K562 (cell line): ENCODE measurements around the gene ADGRD1. TPM values are rescaled to one million over a fixed set of nuclear protein-coding genes. Genes with fewer than 3 reads are reported as not detected.
A peak's percentile ranks its signal among the peaks of the same experiment; 100 is the strongest.

Experiments used
- ATAC-seq: fragments of 200-7000 bp; cut with Tn5 transposase; 3 replicates; pipeline ENCODE4 v1.9.1; 2020; ENCODE audit warnings: moderate library complexity
- BruUV-seq: library from RNA; stranded (reverse); fragments of 400-500 nt; replicated peaks from 2 replicates; lab custom pipeline; 2021; lab: Mats Ljungman, UMichigan
- CTCF ChIA-PET: fragments of 300-600 bp; formaldehyde crosslinking; extraction: SDS; loops from one replicate; lab custom pipeline; 2021; ENCODE audit warnings: low intra/inter-chr PET ratio; lab: Yijun Ruan, JAX
- POLR2A ChIA-PET: fragments of 300-600, 350-650 bp; sonication (Branson Sonifier 250); formaldehyde crosslinking; extraction: SDS; loops from one replicate; lab custom pipeline; 2021; ENCODE audit warnings: antibody characterized with exemption, inconsistent platforms; lab: Yijun Ruan, JAX
- DNase-seq, 4 experiments: peaks; one replicate each; pipeline versions ENCODE4 v3.0.0 to v3.0.0-alpha.2; 2011 to 2018; ENCODE audit warnings: low spot score in 3 of 4, mixed read lengths in 3 of 4; ENCODE audit errors: extremely low read depth in 1 of 4
- FAIRE-seq: peaks from 2 replicates; lab custom pipeline; 2011; peaks lifted over from hg19 to GRCh38; lab: Jason Lieb, UNC
- H2AFZ ChIP-seq: 2 replicates; pipeline ENCODE4 v1.6.0; 2011; ENCODE audit warnings: low read depth, low read length, control low read depth, inconsistent platforms
- H3K27ac ChIP-seq: fragments of 200-600 bp; 3 replicates; pipeline ENCODE4 v1.8.0; 2011; ENCODE audit warnings: low read depth, mild to moderate bottlenecking, control low read depth, inconsistent platforms, low read length, moderate library complexity, mixed read lengths; ENCODE audit errors: extremely low read depth
- H3K27me3 ChIP-seq, 2 experiments: fragments of 300-600 bp in 1 of 2; 2 replicates in 1 of 2; 3 replicates in 1 of 2; pipeline versions ENCODE4 v1.6.0 to v1.8.0; 2011; ENCODE audit warnings: inconsistent platforms in 2 of 2, low read length in 2 of 2, mild to moderate bottlenecking in 1 of 2, mixed read lengths in 1 of 2, moderate library complexity in 1 of 2; ENCODE audit not compliant: control insufficient read depth in 2 of 2, insufficient read depth in 2 of 2
- H3K36me3 ChIP-seq: fragments of 300-600 bp; 3 replicates; pipeline ENCODE4 v1.8.0; 2011; ENCODE audit warnings: mild to moderate bottlenecking, low read length, inconsistent platforms; ENCODE audit not compliant: control insufficient read depth, insufficient read depth
- H3K4me1 ChIP-seq, 2 experiments: fragments of 200-600 bp in 1 of 2; replicated peaks in 1 of 2; 2 replicates in 1 of 2; 3 replicates in 1 of 2; pipeline versions ENCODE4 v1.5.1 to v1.8.0; 2011; ENCODE audit warnings: inconsistent platforms in 2 of 2, low read length in 2 of 2, mild to moderate bottlenecking in 1 of 2, mixed read lengths in 1 of 2, moderate library complexity in 1 of 2; ENCODE audit not compliant: control insufficient read depth in 2 of 2, insufficient read depth in 2 of 2
- H3K4me2 ChIP-seq: 2 replicates; pipeline ENCODE4 v1.6.1; 2011; ENCODE audit warnings: low read length, control low read depth, inconsistent platforms, mixed read lengths; ENCODE audit not compliant: insufficient read depth
- H3K4me3 ChIP-seq: fragments of 200-600 bp; sonication (generic), shearing (Covaris generic); 2 replicates; pipeline ENCODE4 v1.5.1; 2016; ENCODE audit warnings: control low read depth, inconsistent platforms
- H3K79me2 ChIP-seq: fragments of 200-600 bp; 3 replicates; pipeline ENCODE4 v1.8.0; 2011; ENCODE audit warnings: low read length, inconsistent platforms; ENCODE audit not compliant: control insufficient read depth, insufficient read depth
- H3K9ac ChIP-seq, 2 experiments: 2 replicates each; pipeline versions ENCODE4 v1.6.0 to v1.6.1; 2011; ENCODE audit warnings: low read depth in 2 of 2, low read length in 2 of 2, control low read depth in 1 of 2, inconsistent platforms in 1 of 2, mild to moderate bottlenecking in 1 of 2, mixed read lengths in 1 of 2; ENCODE audit not compliant: insufficient read depth in 1 of 2
- H3K9me1 ChIP-seq: one replicate; pipeline ENCODE4 v1.6.0; 2011; ENCODE audit warnings: inconsistent platforms, mild to moderate bottlenecking, low read length, moderate library complexity; ENCODE audit not compliant: control insufficient read depth, insufficient read depth
- H3K9me3 ChIP-seq: replicated peaks from 2 replicates; pipeline ENCODE4 v1.5.1; 2011; ENCODE audit warnings: low read depth, low read length, inconsistent platforms; ENCODE audit not compliant: control insufficient read depth, insufficient read depth
- H4K20me1 ChIP-seq: replicated peaks from 2 replicates; pipeline ENCODE4 v1.6.1; 2011; ENCODE audit warnings: low read length, inconsistent platforms, mixed read lengths; ENCODE audit not compliant: control insufficient read depth, insufficient read depth
- HBP1 ChIP-seq: fragments of 450-650 bp; formaldehyde crosslinking; IDR thresholded peaks from 2 replicates; pipeline ENCODE4 v1.4.0; 2022; ENCODE audit warnings: missing genetic modification characterization
- MAX ChIP-seq: sonication (generic); formaldehyde crosslinking; IDR thresholded peaks from 2 replicates; pipeline ENCODE4 v1.9.0; 2022; ENCODE audit warnings: mild to moderate bottlenecking, missing genetic modification reagents
- PHB2 ChIP-seq: fragments of 450-650 bp; IDR thresholded peaks from 2 replicates; pipeline ENCODE4 v1.6.1; 2017; ENCODE audit warnings: low read depth
- in situ Hi-C: fragments of 300-500 bp; cut with MboI; formaldehyde crosslinking; loops from 4 replicates; pipeline ENCODE4 v1.15.0; 2018; ENCODE audit warnings: inconsistent platforms, mixed read lengths
- intact Hi-C: fragments of 100-400 bp; cut with micrococcal nuclease; formaldehyde crosslinking; loops from 2 replicates; pipeline ENCODE4 v1.14.2; 2022
- polyA plus RNA-seq, 8 experiments: library from polyadenylated mRNA; depleted of rRNA in 4 of 8; stranded (reverse) in 5 of 8; unstranded in 3 of 8; fragments of >200 nt; fragmentation: Nextera tagmentation in 2 of 8; fragmentation: Illumina TruSeq in 1 of 8; extraction: Ambion mirVana in 2 of 8; extraction: Trizol in 1 of 8; gene quantifications; 2 replicates each; pipeline versions ENCODE4 v1.2.1 to v1.2.3, GENCODE V29; 2011 to 2014; ENCODE audit warnings: inconsistent platforms in 1 of 8, missing spikeins in 1 of 8
- total RNA-seq, 7 experiments: library from RNA; depleted of rRNA in 6 of 7; stranded (reverse); fragments of >200 nt in 6 of 7; fragmentation: Illumina TruSeq in 2 of 7; extraction: Trizol in 2 of 7; gene quantifications; 2 replicates each; pipeline versions ENCODE4 v1.2.1 to v1.2.3, GENCODE V29; 2011 to 2021; ENCODE audit warnings: low replicate concordance in 1 of 7
- TF ChIP-seq, protein P1 (sequence below): sonication (generic); formaldehyde crosslinking; IDR thresholded peaks from 2 replicates; pipeline ENCODE4 v1.9.0; 2022; ENCODE audit warnings: mild to moderate bottlenecking, missing genetic modification reagents

ADGRD1 gene
- total and polyA plus RNA-seq, 9 of the 15 experiments (the other 6 are each of a cell fraction or from before 2014, with no cell fraction given), result 1.7 to 11.7 (median 3.3) TPM

GRCh38 chr12:131017477-131017991, 63.8 kb downstream of the ADGRD1 start:
- in situ Hi-C loops, result no loop called here
- H2AFZ ChIP-seq, result no peak overlapping the region
- H3K36me3 ChIP-seq, result no peaks in the 10 kb centered on the region; the same call in 2 of the 3 replicates
- POLR2A ChIA-PET, result no interaction called here
- CTCF ChIA-PET, result no interaction called here
- H3K4me1 ChIP-seq, result peaks cover 0 to 7% of the 10 kb centered on the region in 2 experiments; a peak in 2 of 5 replicates
- no peak overlapping the region for H3K9ac ChIP-seq
- peaks cover 2% of the 10 kb centered on the region for H4K20me1 ChIP-seq
- FAIRE-seq (no peak), ATAC-seq (no peak), DNase-seq (no peak)
- H3K27me3 ChIP-seq, result peaks cover 7 to 39% of the 10 kb centered on the region in 2 experiments; a peak in 4 of 5 replicates
- no peak overlapping the region for H3K4me3 ChIP-seq
- H3K9me1 ChIP-seq, result no peaks in the 10 kb centered on the region
- H3K9me3 ChIP-seq, result no peaks in the 10 kb centered on the region
- H3K4me2 ChIP-seq, result no peak overlapping the region
- H3K27ac ChIP-seq, result no peak overlapping the region
- no peaks in the 10 kb centered on the region for H3K79me2 ChIP-seq
- intact Hi-C loops, result no loop called here
- 0 out of 2 replicates have a peak, but pooled peaks have one; percentile 16 for TF ChIP-seq MAX (CRISPR knock-in tag)
- 0 out of 2 replicates have a peak, but pooled peaks have one; percentile 47 for TF ChIP-seq HBP1 (CRISPR knock-in tag)
- TF ChIP-seq PHB2, result no peak
- TF ChIP-seq, protein P1, sequence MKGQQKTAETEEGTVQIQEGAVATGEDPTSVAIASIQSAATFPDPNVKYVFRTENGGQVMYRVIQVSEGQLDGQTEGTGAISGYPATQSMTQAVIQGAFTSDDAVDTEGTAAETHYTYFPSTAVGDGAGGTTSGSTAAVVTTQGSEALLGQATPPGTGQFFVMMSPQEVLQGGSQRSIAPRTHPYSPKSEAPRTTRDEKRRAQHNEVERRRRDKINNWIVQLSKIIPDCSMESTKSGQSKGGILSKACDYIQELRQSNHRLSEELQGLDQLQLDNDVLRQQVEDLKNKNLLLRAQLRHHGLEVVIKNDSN (CRISPR knock-in tag), result 0 out of 2 replicates have a peak, but pooled peaks have one; percentile 16
- BruUV-seq, result no TSS peak
